ENCODE results near the gene SBF2.

SBF2 gene

GRCh38 chr11:10303558-10304363, 9.7 kb upstream of the SBF2 start:
- TF ChIP-seq ZFX (IDR thresholded peaks at IDR 0.05): no peak
- H3K27ac ChIP-seq: peak overlapping the region; percentile 78

GRCh38 chr11:10302744-10303557, 8.9 kb upstream of the SBF2 start:
- no peak for TF ChIP-seq ZFX (IDR thresholded peaks at IDR 0.05)
- TF ChIP-seq CTCF (conservative IDR thresholded peaks at IDR 0.05): no peak; the same call in 1 of the 2 replicates
- peak overlapping the region; percentile 78 for H3K27ac ChIP-seq

DNA sequence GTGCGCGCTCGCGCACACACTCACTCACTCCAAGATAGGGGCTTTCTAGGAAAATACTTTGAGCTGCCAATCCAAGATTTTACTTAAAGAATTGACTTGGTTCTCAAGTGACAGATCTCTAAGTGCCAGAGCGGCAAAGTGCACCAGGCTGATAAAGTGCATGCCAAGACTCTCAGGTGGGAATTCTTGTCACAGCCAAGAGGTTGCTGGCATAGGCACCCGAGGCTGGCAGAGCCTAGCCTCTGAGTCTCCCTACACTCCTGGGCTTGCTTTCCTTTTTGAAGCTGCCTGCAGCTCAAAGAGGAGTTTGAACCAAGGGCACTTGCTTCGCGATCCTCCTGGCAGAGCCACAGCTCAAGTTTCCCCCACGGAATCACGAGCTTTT, 8.3 kb upstream of the SBF2 start:
- TF ChIP-seq CTCF (conservative IDR thresholded peaks at IDR 0.05) (no peak; the same call in 1 of the 2 replicates), ZFX (IDR thresholded peaks at IDR 0.05) (no peak)
- H3K27ac ChIP-seq: peak overlapping the region; percentile 78

DNA sequence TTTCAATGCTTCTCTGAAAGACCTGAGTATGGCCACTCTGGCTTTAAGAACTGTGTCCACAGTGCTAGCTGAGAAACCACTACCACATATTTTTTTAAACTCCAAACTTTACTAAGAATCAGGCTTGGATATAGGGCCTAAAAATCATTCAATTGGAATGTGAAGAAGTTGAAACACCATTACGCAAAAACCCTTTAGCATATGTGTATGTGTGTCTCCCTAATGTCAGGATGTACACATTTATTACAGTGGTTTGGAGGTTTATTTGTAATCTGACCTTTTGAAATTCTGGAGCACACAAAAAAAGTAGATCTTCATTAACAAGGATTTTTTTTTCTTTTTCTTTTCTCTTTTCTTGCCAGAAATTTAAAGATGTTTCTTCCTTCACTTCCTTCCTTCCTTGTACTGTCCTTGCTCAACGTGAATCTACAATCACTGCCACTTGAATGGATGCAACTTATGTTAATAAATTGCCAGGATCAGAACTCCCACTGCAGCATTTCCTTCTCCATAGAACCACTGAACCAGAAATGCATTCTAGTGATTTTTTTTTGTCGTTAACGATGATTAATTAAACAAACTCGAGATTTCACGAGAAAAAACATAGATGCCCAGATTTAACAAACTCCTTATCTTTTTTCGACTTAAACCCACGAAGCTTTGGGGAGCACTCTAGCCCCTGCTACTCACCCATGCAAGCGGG, 7.8 kb upstream of the SBF2 start:
- TF ChIP-seq CTCF (conservative IDR thresholded peaks at IDR 0.05): no peak
- TF ChIP-seq ZFX (IDR thresholded peaks at IDR 0.05): no peak
- peak overlapping the region; percentile 78 for H3K27ac ChIP-seq

DNA sequence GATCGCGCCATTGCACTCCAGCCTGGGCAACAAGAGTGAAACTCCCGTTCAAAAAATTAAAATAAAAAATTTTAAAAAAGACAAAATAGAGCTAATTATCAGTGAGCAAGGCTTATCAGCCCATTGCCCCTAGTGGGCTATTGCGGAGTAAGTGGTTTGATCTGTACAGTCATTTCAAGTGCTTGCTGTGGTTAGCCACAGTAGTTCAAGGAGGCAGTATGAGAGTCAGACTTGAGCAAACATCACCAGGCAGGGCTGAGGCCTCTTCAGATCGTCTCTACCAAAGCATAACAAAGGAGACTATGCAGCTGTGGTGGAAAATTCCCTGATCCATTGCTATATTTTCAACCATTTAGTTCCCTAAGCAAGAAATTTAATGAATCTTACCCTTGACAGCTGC, 4.3 kb upstream of the SBF2 start:
- TF ChIP-seq CTCF (conservative IDR thresholded peaks at IDR 0.05) (no peak), ZFX (IDR thresholded peaks at IDR 0.05) (no peak)
- no peak overlapping the region for H3K27ac ChIP-seq

- no peak overlapping the region for H3K27ac ChIP-seq
- TF ChIP-seq ZFX (IDR thresholded peaks at IDR 0.05): no peak
- TF ChIP-seq CTCF (conservative IDR thresholded peaks at IDR 0.05): no peak
These were observed 1.3 kb upstream of the SBF2 start for GRCh38 chr11:10295064-10295901.

Measured in C4-2B (cell line).